Islet precursor cell (in vitro differentiated cells): ENCODE results near the gene KCNN4.
"Not testable (repeated sequence)": the region's sequence is repeated elsewhere in the genome, so short reads cannot be mapped to it uniquely, and the experiment has no call there.

Experiments used
- DNase-seq: peaks from one replicate; pipeline ENCODE4 v3.0.0-alpha.2; 2018

The KCNN4 gene

GRCh38 chr19:43798546-43799409 lies 18.0 kb upstream of the KCNN4 start:
- DNase-seq: peak; percentile 92

DNA sequence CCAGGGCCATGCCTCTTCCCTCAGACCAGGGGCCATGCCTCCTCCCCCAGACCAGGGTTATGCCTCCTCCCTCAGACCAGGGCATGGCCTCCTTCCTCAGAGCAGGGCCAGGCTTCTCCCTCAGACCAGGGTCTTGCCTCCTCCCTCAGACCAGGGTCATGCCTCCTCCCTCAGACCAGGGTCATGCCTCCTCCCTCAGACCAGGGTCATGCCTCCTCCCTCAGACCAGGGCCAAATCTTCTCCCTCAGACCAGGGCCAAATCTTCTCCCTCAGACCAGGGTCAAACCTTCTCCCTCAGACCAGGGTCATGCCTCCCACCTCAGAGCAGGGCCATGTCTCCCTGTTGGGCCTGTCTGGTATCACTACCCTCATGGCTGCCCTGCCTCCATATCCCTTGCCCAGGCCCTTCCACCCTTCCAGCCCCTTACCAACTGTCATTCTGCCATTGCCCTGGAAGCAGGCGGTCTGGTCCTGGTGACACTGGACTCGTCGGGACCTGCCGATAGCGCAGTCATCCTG lies 17.3 kb upstream of the KCNN4 start:
- DNase-seq: no peak

DNA sequence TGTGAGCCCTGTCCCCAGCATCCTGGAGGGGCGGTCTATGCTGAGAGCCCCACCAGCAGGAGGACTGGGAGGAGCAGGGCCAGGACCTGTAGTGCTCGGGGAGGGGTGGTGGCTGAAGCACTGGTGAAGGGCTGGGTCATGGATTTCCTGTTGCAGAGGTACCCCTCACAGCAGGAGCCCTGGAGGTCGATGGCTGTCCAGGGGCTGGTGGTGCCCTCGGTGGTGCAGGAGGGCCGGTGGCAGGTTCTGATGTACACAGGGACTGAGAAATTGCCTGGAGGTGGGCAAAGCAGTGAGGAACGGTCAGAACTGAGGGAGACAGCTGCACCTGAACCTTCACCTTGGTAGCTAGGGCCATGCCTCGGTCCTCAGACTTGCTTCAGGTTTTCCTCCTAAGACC lies 16.8 kb upstream of the KCNN4 start:
- no peak for DNase-seq

DNA sequence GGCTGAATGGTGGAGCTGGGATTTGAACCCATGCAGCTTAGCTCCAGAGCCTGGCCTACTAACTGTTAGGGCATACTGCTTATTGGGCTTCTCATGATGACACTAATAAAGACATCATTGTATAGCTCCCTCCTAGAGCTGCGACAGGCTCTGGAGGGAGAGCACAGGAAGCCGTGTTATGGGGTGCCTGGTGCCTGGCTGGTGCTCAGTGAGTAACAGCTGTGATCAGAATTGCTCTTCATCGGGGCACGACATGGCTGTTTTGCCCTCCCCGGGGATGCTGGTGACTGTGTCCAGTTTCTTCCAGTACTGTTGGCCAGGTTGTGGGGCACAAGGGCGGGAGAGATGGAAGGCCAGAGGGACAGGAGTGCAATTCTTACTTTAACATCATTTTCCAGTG lies 16.3 kb upstream of the KCNN4 start:
- no peak for DNase-seq

GRCh38 chr19:43790587-43790986 lies 9.8 kb upstream of the KCNN4 start:
- no peak for DNase-seq

DNA sequence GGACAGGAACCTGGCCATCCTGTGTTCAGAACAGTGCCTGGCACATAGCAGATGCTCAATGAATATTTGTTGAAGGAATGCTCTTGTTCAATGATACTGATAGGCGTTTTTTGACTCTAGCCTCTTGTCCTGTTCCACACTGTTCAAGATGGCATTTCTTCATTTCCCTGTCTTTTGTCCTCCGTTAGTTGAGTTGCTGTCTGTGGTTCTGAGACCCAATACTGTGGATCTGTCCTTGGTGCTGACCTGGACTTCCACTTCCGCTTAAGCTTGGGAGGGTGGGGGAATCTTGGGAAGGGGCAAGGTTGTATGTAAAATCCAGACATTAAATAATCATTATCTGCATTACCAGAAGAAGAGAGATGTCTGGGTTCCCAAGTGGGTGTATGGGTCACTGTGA lies 8.3 kb upstream of the KCNN4 start:
- peak; percentile 61 for DNase-seq

GRCh38 chr19:43786665-43787064 lies 5.9 kb upstream of the KCNN4 start:
- no peak for DNase-seq

- DNase-seq: peak; percentile 92
Measured at GRCh38 chr19:43784981-43785808, 4.4 kb upstream of the KCNN4 start.

GRCh38 chr19:43784241-43784980 lies 3.6 kb upstream of the KCNN4 start:
- DNase-seq: peak; percentile 97

DNA sequence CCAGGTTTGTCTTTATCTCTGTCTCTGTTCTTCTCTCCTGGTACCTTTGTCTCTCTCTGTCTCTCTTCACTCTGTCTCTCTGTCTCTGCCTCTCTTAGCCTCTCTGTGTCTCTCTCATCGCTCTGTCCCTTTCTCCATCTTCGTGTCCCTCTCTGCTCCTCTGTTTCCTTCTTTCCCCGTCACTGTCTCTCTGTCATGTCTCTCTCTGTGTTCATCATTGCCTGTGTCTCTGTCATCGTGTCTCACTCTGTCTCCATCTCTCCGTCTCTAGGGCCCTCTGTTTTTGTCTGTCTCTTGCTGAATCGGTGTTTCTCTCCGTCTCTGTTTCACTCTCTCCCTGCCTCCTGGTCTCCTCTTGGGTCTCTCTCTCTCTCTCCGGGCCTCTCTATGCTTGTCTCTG lies 2.9 kb upstream of the KCNN4 start:
- no peak for DNase-seq

- no peak for DNase-seq
Measured at GRCh38 chr19:43782689-43783231, 2.0 kb upstream of the KCNN4 start.

DNA sequence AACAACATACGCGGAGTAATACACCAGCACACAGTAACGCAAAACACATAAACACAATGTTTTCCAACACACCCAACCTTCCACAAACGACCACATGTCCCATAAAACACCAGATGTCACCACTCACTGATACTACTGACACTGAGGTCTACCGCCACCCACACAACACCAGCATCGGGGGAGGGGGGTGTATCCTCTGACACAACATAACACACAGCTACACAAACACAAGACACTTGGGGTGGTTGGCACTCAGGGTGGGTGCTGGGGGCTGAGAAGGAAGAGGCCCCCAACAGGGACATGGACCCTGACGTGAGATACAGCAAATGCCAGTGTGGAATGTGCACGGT lies 1.5 kb upstream of the KCNN4 start:
- DNase-seq: no peak

DNA sequence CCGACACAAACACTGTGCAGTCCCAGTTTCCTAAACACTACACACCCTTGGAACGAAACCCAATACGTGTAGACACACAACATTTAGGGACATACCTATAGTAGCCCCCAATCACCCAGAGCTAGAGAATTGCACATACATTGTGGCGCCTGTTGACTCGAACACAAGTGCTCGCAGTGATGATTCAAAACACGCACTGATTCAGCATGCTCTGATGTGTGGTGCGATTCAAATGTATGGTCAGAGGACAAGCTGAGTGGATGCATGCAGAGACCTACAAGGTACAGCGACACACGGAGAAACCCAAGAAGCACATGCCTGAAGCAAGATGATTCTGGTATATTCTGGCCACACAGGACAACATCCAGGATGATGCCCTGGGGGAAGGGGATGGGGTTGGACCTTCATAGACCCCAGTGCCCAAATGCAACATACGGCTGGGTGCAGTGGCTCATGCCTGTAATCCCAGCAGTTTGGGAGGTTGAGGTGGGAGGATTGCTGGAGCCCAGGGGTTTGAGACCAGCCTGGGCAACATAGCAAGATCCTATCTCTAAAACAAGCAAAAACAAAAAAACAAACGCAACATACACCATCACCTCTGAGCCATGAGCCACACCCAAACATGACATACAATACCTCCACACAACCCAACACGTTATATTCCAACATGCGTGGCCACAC lies 997 bp upstream of the KCNN4 start:
- DNase-seq: no peak

- peak; percentile 57 for DNase-seq
Measured at GRCh38 chr19:43779820-43780219, 953 bp downstream of the KCNN4 start.

DNA sequence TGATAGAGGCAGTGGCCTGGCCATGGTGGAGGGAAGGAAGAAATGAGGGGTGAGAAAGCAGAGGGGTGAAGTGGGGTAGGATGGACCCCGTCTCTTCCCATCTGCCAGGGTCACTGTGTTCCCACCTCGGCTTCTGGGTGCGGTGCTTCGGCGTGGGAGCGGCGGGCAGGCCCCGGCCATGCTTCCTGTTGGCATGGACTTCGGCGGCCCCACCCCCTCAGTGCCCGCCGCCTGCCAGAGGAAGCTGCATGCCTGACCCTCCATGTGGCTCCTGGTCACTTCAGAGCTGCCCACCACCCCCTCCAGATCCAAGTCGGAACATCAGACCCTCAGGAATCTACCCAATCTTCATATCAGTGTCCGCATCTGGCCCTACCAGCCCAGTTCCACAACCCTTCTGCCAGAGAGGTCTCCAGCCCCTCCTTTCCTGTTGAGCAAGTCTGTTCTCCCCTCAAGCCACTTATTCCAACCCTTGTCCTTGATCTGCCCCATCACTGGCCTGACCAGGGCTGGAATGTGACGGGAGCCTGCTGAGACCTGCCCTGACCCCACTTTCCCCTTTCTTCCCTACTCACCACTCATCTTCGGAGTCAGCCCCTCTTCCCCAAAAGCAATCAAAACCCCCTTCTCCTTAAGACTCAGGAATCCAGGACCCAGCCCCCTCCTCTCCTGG lies 1.5 kb downstream of the KCNN4 start:
- DNase-seq: peak; percentile 63

DNA sequence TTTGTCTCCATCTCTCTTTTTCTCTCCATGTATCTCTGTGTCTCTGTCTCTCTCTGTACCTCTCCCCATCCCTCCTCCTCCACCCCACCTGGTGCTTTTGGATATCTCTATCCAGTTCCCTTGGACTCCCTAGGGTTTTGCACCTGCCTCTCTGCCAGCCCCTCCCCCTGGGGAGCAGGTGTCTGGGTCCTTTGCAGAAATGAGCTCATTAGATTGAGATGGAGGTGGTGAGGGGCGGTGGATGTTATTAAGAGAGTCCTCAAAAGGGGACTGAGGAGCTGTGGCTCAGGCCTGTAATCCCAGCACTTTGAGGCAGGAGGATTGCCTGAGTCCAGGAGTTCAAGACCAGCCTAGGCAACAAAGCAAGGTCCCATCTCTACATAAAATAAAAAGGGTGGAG lies 2.1 kb downstream of the KCNN4 start:
- no peak for DNase-seq

DNA sequence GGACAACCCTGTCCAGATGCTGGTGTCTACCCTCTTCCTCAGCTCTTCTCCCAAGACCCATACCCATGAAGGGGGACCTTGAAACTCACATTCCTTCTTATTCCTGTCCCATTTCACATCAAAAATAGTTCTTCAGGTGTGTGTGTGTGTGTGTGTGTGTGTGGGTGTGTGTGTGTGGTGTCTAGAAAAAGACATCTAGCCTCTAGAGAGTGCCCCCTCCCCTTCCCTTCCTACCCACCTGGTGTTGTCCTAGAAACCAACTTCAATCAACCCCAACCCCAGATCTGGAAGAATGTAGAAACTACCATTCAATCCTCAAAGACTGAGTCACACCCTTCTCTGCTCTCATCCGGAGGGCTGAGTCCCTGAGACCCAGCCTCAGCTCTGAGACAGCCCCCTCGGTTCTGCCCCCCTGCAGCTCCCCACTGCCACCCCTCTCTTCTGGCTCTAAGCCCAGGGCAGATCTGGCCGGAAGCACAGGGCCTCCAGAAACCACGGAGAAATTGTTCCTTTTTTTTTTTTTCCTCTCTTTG lies 3.5 kb downstream of the KCNN4 start:
- peak; percentile 73 for DNase-seq

- peak; percentile 63 for DNase-seq
Measured at GRCh38 chr19:43776286-43776685, 4.5 kb downstream of the KCNN4 start.

DNA sequence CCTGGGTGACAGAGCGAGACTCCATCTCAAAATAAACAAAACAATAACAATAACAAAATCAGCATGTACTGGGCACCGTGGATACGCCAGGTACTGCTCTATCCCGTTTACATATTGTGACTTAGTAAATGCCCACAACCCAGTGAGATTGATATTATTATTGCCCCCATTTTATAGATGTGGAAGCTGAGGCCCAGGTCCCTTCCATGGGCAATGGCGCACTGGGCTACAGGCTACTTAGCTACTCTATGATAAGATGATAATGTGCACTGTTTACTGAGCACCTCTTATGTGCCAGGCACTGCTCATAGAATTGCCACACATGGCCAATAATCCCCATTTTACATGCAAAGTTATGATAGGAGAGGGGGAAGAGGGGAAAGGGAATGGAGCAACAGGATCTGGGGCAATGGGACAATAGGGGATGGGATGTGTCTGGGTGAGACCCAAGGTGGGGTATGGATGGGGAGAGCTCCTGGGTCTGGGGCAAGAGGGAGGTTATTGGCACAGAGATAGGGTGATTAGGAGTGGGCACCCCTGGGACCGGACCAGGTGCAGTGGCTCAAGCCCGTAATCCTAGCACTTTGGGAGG lies 5.4 kb downstream of the KCNN4 start:
- DNase-seq: no peak

DNA sequence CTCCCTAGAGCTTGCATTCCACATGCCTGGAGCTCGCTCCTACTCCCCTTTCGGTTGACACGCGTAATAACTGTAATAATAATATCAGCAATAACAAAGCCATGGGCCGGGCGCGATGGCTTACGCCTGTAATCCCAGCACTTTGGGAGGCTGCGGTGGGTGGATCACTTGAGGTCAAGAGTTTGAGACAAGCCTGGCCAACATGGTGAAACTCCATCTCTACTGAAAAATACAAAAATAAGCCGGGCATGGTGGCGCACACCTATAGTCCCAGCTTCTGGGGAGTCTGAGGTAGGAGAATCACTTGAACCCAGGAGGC lies 5.9 kb downstream of the KCNN4 start:
- DNase-seq: not testable (repeated sequence)
